Activated T-cell treated with anti-CD3 and anti-CD28 coated beads for 24 hours (primary cell): ENCODE data around the gene AMER2.

ENCODE experiments used
- DNase-seq: peaks from one replicate; pipeline ENCODE4 v3.0.0-alpha.2; 2020; ENCODE audit warnings: low read depth

AMER2 gene

DNA sequence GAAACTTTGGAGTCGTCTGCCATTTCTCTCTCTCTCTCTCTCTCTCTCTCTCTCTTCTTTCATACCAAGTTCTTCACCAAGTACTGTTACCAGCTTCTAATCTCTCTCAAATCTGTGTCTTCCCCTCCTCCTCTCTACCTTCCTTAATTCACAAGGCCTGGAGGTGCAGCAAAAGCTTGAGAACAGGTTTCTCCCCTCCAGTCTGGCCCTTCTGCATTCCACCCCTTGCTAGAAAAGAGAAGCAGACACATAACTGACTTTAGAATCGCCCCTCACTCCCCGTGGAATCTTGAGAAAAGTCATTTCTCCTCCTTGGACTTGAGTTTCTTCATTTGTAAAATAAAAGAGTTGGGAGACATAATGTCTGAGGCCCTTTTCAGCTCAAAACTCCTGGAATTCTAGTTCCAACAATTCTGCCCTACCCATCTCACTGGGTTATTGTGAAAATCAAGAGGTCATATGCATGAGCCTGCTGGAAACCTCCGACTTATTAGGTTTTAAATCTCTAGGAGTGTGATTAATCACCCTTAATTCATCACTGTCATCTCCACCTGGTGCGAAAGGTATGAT is 20.4 kb downstream of the AMER2 start:
- no peak for DNase-seq

DNA sequence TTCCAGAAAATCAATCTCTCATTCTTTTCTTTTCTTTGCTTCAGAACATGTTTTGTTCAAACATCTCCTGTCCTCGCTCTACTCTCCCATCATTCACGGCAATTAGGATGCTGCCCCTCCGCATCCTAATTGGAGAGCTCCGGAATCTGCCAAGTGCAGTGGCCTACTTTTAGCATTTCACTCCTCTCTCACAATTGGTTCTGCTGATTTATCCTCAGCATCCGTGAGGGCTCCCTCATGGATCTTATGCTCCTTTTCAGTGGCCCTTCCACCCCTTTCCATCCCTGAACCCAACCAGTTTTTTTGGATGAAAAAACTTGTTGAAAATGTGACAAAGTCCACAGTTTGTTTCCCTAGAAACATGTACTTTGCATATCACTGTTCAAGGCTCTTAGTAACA is 22.4 kb downstream of the AMER2 start:
- no peak for DNase-seq

DNA sequence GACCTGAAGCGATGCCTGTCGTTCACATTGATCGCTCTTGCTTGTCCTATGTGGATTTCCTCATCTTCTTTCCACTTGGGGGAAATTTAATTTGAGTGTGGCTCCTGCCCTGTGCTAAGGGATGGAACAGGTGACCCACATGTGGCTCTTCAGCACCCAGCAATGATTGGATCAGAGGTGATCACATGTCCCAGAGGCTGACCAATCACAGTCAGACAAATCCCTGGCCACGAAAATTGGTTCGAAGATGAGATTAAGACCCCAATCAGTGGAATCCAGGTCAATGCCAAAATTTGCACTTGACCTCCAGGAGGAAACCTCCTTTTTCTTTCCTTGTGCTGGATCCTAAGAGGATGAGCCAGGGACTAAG is 23.7 kb downstream of the AMER2 start:
- no peak for DNase-seq

DNA sequence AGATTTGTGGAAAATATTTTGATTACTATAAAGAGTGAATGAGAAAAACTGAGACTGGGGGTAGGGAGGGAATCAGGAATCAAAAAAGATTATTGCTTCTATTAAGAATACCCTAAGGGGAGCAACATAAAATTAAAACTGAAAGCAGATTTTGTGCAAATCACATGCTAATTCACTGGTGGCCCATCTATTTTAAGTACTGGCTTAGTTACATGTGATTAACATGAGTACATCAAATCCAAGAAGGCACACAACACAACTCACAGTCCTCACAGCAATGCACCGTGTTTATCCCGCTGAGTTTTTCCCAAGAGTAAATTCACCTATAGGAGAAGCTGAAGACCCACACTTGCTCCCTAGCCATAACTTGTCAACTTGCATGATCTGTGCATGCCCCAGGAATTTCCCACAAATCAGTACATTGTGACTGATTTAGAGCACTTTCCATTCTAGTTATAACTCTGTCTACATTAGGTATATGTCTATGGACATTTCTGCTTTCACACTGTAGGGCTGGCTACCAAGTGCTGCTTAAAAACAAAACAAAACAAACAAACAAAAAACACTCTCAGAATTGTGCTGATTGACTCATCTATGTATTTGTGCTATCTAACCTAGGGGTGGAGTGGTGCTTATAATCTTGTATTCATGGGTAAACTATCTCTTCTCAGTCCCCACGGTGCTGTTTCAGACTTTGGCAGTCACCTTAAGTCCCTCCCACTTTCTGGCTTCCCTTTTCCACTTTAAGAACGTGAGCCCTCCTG is 24.3 kb downstream of the AMER2 start:
- DNase-seq, result no peak

DNA sequence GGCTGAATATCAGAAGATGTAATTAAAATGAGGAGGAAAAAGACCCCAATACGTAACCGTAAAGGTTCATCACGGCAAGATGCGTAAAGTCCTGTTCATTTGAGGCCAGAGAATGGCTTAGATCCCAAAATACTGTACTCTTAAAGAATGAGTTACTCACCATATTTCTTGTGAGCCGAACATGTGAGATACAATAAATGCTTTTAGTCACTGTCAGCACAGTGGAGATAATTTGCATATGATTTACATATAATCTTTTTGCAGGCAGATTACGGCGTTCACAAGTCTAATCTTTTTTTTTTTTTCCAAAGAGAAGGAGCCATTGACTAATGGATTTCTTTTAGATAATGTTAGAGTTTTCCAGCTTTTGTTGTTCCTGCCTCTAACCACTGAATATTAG is 28.4 kb downstream of the AMER2 start:
- no peak for DNase-seq

DNA sequence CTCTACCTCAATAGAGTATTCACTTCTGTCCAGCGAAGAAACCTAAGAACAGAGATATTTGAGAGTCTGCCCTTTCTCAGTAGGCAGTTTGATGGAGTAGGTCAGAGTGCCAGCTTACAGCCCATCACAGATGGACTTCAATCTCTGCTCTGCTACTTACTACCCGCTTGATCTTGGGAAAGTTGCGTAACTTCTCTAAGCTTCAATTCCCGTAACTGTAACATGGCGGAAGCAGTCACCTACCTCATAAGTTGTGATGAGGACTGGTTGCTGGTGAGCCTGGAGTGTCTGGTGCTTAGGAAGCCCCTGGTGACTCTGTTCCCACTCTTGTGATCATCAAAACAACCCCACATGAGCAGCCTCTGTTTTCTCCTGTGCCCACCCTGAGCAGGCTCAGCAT is 31.0 kb downstream of the AMER2 start:
- DNase-seq, result no peak

DNA sequence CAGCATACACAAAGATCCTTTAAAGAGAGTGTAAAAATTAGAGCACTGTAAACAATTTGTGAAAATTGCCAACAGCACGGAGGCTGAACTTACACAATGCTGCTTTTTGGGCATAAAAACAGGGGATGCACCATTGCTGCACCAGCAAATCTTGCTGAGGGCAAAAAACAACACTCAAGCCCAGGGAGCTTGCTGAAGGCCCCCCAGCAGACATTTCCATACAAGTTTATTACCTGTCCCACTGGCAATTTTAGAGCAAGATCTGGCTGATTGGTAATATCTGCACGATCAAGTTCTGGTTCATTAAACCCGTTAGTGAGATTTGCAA is 34.3 kb downstream of the AMER2 start:
- no peak for DNase-seq

DNA sequence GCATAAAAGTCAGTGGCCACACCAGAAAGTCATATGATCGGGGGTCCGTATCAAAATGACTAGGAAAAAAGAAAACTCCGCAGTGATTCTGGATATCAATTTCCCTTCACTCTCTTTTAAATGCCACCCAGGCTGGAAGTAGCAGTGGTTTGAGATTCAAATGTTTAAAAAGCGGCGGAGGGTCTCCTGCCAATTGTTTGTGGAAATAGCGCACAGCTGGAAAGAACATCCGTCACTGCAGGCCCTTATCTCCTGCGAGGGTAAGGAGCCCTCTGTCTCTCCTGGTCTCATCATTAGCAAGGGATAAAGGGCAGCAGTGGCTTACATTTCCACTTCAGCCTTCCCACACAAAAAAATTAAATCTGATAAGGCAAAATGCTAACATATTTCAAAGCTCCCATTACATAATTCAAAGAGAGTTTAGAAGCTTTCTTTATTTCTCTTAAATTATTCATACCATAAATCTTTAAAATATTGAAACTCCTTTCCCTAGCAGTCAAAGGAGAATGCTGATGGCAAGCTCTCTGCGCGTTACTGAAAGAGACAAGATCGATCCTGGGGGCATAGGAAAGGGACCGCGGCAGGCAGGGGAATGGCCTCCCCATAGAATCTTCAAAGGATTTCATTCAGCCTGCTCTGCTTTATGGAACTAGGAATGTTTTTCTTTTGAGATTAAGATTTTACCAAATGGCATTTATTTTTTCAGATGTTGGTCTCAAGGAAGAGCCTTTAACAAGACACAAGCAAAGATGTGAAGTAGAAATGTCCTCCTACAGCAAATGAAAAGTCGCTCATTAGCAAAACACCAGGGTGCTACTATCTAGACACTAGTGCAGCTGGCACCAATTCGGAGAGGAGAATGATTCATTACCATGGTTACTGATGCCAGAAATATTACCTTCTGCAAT is 35.0 kb downstream of the AMER2 start:
- no peak for DNase-seq

DNA sequence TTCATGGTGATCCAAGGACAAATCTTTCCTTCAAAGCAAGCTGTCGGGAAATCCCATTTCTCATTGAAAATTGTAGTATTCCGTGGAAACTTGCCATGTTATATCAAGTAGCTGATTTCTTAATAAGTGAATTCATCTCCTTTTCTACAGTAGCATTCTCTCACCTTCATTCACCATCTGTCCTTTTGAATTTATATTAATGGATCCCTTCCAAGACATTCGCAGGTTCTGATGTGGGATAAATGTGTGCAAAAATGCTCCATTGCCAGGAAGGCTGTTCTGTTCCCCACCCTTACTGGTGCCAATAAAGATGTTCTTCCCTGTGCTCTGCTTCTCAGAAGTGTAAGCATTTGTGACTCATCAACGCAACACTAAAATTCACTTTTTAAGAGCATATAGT is 36.2 kb downstream of the AMER2 start:
- no peak for DNase-seq

DNA sequence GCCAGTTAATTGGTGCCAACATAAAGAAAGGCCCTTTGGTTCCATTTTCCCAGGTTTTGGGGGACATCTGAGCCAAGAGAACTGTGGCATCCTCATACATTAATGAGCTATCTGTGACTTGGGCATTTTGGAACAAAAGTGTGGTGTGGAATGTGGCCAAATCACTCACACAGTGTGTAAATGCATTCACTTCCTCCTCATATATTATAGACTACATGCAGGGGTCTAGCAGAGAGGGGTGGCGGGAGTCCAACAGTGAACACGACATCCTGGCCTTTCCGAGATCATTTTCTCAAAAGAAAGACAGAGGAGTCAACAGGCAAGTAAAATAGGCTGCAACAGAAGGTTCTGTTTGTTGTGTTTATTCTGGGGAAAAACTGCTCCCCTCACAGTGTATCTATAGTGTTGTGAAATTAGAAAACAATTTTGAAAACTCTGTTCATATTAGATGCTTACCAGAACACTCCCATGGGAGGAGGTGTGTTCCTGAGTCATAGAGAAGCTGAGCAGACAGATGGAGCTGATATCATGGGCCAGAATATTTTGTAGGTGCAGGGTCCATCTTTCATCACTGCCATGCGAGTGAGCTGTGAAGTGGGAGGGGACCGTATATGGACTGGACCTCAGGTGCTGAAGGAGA is 39.2 kb downstream of the AMER2 start:
- DNase-seq, result no peak

DNA sequence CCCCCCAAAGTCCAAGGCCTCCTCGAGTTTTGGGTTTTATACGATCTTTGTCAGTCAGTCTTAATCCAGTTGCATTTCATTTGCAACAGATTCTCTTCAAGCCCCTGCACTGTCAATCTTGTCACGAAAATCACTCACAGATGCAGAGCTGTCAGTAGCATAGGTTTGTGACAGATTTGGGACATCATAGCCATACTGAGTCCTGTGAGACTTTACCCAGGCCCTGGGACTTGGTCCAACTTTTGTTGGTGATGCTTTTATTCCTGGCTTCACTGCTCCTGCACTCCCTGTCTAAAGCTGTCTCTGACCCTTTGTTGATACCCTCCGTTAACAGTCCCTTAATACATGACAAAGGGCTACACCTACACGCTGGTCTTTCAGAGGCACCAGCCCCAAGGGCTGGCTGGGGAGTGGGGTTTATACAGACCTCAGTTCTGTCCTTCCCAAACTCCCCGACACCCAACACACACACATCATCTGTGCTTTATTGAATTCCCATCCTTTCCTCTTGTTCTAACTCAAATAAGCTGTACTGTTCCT is 40.1 kb downstream of the AMER2 start:
- DNase-seq, result no peak

DNA sequence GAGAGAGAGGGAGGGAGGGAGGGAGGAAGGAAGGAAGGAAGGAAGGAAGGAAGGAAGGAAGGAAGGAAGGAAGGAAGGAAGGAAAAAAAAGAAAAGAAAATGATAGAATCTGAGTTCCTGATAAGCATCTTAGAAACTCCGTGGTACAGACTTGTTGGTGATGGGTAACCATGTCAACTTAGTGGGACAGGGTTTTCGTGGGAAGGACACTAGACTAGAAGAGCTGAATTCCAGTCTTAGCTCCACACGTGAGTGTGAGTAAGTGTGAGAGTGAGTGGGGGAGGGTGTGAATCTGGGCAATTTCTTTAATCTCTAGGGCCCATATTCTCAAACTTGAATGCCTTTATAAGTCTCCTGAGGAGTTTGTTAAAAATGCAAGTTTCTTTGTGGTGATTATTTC is 41.1 kb downstream of the AMER2 start:
- no peak for DNase-seq

DNA sequence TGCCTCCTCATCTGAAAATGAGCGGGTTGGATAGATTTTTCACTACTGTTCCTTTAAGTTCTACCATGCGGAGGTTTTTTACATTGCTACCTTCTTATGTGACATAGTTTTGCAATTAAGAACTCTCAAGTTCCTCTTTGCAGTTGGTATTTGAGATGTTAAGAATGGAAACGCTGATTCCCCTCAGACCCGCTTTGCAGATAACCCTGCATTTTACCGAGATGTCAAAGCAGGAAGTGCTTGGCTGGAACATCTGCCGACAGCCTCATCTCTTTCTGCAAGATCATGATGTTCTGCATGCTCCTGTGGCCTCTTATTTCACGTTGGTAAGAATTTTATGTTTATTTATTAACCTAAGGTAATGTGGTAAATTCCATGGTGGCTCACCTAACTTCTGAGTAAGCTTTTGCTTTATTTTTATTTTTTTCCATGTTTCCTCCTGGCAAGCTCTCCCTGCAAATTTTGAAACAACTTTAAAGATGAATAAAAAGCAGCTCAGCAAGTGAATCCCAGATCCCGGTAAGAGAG is 53.6 kb downstream of the AMER2 start:
- no peak for DNase-seq

DNA sequence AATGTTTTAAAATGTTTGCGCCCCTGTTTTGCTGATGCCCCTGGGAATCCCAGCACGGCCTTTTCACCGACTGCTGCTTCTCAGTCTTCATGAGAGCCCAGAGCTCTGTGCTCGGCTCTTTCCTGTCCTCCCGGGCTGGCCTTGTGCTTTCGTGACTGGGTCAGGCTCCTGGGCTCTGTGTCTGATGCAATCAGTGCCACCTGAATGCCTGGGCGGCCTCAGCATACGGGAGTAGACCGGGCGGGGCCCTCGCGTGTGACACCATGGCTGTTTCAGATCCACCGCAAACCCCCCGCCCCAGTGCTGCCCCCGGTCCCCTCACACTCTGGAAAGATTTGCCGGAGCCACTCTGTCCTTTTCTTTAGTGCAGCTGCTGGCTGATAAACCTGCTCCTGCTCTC is 54.8 kb downstream of the AMER2 start:
- no peak for DNase-seq

DNA sequence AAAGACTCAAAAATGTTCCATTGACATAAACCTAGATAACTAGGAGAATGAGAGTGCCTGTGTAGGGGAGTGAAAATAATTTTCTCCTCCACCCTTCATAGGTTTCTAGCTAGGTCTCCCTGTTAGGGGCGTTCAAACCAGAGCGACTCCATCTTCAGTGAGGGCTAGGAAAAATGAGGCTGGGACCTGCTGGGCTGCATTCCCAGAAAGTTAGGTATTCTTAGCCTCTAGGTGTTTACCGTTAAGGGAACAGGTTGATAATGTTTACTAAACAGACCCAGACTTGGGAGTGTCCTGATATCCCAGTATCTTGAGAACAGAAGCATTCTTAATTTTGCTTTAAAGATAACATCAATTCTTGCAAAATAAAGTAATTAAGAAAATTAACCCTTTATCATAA is 56.0 kb downstream of the AMER2 start:
- no peak for DNase-seq

DNA sequence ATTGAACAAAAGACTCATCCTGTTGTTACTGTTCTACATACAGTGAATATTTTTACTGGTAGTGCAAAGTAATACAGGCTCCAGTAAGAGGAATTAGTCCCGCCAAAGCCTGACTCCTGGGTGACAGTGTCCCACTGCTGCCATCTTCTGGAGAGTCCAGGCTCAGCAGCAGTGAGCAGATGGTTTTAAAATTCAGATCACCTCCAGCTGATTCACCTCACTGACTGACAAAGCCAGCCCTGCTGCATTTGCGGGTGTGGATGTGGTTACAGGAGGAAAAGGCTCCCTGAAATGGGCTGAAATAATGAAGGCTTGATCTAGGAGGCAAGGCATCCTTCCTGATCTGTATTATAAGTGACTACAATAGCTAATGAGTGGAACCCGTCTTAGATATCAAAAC is 57.9 kb downstream of the AMER2 start:
- peak; percentile 52 for DNase-seq

DNA sequence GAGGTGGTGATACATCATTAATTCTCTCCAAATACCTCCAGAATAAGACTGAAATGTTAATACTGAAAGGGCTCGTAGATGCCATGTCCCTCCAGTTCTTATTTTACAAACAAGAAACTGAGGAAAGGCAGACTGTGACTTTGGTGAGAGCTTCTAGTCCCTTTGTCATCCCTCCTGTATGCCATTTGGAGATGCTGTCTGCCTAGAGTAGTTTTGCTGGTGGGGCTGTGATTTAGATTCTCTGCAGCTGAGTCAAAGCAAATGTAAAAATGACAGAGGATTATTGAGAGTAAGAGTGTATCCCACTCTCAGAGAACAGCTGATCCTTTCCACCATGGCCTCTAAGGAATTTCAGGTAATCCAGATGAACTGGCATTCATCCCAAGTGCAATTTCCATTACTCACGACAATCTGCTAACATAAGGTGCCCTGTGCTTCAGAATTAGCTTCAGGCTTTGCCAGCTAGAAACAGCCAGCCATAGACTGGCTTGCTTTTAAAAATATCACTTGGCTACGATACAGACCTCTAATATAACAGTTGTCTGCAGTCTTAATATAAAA is 59.3 kb downstream of the AMER2 start:
- no peak for DNase-seq
